ENCODE data around the gene CSTB.

CSTB gene

DNA sequence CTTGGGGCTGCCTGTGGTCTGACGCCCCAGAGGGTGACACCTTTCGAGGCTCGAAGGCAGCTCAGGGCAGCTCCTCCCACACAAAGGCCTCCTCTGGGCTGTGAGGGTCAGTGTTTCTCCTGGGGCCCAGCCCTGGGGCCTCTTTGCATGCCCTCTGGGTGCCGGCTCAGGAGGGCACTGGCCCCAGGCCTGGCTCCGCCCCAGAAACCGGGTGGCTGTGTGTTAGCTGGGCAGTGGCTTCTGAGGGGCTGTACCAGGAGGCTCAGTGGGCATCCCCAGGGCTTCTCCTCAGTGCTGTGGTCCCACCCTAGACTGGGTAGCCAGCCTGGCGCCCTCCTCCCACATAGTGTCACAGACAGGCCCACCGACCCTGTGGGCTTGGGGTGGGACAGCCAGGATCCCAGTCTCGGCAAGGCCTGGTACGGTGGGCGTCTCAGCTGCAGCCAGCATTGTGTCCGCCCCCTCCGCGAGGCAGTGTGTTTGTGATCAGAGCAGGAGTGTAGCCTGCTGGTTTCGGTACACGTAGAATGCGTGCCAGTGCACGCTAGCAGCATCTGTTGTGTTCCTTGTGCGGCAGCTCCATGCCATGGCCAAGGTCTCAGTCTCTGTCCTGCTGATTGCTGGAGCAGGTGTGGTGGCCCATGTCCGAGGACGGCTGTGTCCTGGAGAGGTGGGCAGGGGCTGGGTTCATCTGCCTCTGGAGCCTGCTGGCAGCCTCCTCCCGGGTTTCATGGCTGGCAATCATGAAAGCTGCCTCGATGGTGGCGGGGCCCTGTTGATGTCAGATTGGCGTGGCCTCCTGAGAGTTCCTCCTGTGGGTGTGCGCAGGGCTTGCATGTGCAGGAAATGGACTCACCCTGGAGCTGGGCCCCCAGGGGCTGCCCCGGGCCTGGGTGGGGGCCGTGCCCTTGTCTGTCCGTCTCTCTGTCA lies 41.3 kb upstream of the CSTB start:
- no peaks in the 10 kb centered on the region for H3K79me2 ChIP-seq (ENCODE audit: low read length)
- H3F3A ChIP-seq (ENCODE audit: insufficient read depth, low read length): peaks cover 8% of the 10 kb centered on the region; the same call in 1 of the 2 replicates
- no peaks in the 10 kb centered on the region for H4K20me1 ChIP-seq (ENCODE audit: insufficient read depth, low read length)
- H3K4me3 ChIP-seq (ENCODE audit: low read length): no peak overlapping the region
- H3K4me2 ChIP-seq (ENCODE audit: low read depth, low read length): no peak overlapping the region
- peaks cover 9% of the 10 kb centered on the region for H3K4me1 ChIP-seq (ENCODE audit: low read length)
- H2AFZ ChIP-seq (ENCODE audit: low read length): no peak overlapping the region
- H3K9me2 ChIP-seq (replicated peaks; ENCODE audit: insufficient read depth, low read length): no peaks in the 10 kb centered on the region
- TF ChIP-seq, protein P1, sequence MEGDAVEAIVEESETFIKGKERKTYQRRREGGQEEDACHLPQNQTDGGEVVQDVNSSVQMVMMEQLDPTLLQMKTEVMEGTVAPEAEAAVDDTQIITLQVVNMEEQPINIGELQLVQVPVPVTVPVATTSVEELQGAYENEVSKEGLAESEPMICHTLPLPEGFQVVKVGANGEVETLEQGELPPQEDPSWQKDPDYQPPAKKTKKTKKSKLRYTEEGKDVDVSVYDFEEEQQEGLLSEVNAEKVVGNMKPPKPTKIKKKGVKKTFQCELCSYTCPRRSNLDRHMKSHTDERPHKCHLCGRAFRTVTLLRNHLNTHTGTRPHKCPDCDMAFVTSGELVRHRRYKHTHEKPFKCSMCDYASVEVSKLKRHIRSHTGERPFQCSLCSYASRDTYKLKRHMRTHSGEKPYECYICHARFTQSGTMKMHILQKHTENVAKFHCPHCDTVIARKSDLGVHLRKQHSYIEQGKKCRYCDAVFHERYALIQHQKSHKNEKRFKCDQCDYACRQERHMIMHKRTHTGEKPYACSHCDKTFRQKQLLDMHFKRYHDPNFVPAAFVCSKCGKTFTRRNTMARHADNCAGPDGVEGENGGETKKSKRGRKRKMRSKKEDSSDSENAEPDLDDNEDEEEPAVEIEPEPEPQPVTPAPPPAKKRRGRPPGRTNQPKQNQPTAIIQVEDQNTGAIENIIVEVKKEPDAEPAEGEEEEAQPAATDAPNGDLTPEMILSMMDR (IDR thresholded peaks at IDR 0.05; ENCODE audit: low read length): no peak
- TF ChIP-seq EZH2 (optimal IDR thresholded peaks at IDR 0.05; ENCODE audit: low read depth, low read length) (no peak), EZH2phosphoT487 (IDR thresholded peaks at IDR 0.05; ENCODE audit: low read length) (no peak)
- H3K9me3 ChIP-seq (replicated peaks; ENCODE audit: insufficient read depth, low read length): no peaks in the 10 kb centered on the region
- H3K27ac ChIP-seq (ENCODE audit: low read length): no peak overlapping the region
- no peaks in the 10 kb centered on the region for H3K27me3 ChIP-seq (replicated peaks; ENCODE audit: insufficient read depth, low read length)
- DNase-seq: no peak
- no peak overlapping the region for H3K9ac ChIP-seq (ENCODE audit: low read length)
- H3K36me3 ChIP-seq (replicated peaks; ENCODE audit: insufficient read depth, low read length): no peaks in the 10 kb centered on the region

DNA sequence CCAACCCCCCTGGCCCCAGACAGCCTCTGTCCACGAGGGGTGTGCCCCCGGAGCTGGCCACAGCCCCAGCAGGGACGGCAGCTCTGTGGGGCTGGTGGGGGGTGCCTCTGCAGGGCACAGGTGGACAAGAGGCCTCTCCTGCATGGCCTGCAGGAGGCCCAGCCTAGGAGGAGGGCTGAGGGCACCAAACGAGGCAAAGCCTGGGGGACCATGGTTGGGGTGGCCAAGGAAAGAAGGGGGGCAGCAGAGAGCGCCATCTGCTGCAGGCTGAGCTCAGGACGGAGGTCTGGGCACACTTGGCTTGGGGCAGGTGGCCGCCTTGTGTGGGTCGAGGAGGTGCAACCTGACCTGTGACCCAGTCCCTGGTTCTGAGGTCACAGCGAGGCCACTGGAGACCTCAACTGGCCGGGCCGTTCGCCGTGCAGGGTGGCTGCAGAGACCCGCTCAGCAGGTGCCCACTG lies 40.5 kb upstream of the CSTB start:
- no peak overlapping the region for H3K4me2 ChIP-seq (ENCODE audit: low read depth, low read length)
- H3K9ac ChIP-seq (ENCODE audit: low read length): no peak overlapping the region
- H2AFZ ChIP-seq (ENCODE audit: low read length): no peak overlapping the region
- no peaks in the 10 kb centered on the region for H3K27me3 ChIP-seq (replicated peaks; ENCODE audit: insufficient read depth, low read length)
- no peaks in the 10 kb centered on the region for H3K36me3 ChIP-seq (replicated peaks; ENCODE audit: insufficient read depth, low read length)
- H3K9me3 ChIP-seq (replicated peaks; ENCODE audit: insufficient read depth, low read length): no peaks in the 10 kb centered on the region
- no peaks in the 10 kb centered on the region for H4K20me1 ChIP-seq (ENCODE audit: insufficient read depth, low read length)
- no peak overlapping the region for H3K27ac ChIP-seq (ENCODE audit: low read length)
- no peak overlapping the region for H3K4me3 ChIP-seq (ENCODE audit: low read length)
- no peak for TF ChIP-seq EZH2phosphoT487 (IDR thresholded peaks at IDR 0.05; ENCODE audit: low read length)
- TF ChIP-seq EZH2 (optimal IDR thresholded peaks at IDR 0.05; ENCODE audit: low read depth, low read length): no peak
- TF ChIP-seq, protein P1 (IDR thresholded peaks at IDR 0.05; ENCODE audit: low read length): peak; percentile 22; the same call in 1 of the 2 replicates
- H3F3A ChIP-seq (ENCODE audit: insufficient read depth, low read length): peaks cover 8% of the 10 kb centered on the region; the same call in 1 of the 2 replicates
- no peaks in the 10 kb centered on the region for H3K79me2 ChIP-seq (ENCODE audit: low read length)
- no peaks in the 10 kb centered on the region for H3K9me2 ChIP-seq (replicated peaks; ENCODE audit: insufficient read depth, low read length)
- no peak for DNase-seq
- peaks cover 9% of the 10 kb centered on the region for H3K4me1 ChIP-seq (ENCODE audit: low read length)

DNA sequence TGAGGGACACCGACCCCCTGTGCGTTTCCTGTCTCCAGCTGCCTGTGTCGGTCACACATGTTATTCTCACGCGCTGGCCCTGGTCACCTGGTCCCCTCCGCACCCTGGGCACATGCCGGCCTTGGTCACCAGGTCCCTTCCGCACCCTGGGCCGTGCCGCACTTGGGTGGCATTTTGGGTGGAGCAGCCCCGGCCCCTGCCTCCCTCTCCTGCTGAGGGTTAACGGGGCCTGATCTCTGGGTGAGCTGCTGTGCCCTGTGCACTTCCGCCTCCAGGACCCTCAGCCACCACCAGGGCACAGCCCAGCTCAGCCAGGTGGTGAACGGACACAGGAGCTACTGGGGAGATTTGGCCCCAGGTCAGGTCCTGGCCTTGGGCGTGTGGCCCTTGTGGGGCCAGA lies 39.9 kb upstream of the CSTB start:
- H3K4me3 ChIP-seq (ENCODE audit: low read length): no peak overlapping the region
- H3K4me2 ChIP-seq (ENCODE audit: low read depth, low read length): no peak overlapping the region
- H2AFZ ChIP-seq (ENCODE audit: low read length): no peak overlapping the region
- H3K9me3 ChIP-seq (replicated peaks; ENCODE audit: insufficient read depth, low read length): no peaks in the 10 kb centered on the region
- H3K79me2 ChIP-seq (ENCODE audit: low read length): no peaks in the 10 kb centered on the region
- peaks cover 8% of the 10 kb centered on the region; the same call in 1 of the 2 replicates for H3F3A ChIP-seq (ENCODE audit: insufficient read depth, low read length)
- H3K27me3 ChIP-seq (replicated peaks; ENCODE audit: insufficient read depth, low read length): no peaks in the 10 kb centered on the region
- no peaks in the 10 kb centered on the region for H3K9me2 ChIP-seq (replicated peaks; ENCODE audit: insufficient read depth, low read length)
- no peaks in the 10 kb centered on the region for H3K36me3 ChIP-seq (replicated peaks; ENCODE audit: insufficient read depth, low read length)
- H3K4me1 ChIP-seq (ENCODE audit: low read length): peaks cover 9% of the 10 kb centered on the region
- H3K27ac ChIP-seq (ENCODE audit: low read length): no peak overlapping the region
- no peaks in the 10 kb centered on the region for H4K20me1 ChIP-seq (ENCODE audit: insufficient read depth, low read length)
- H3K9ac ChIP-seq (ENCODE audit: low read length): no peak overlapping the region
- DNase-seq: no peak
- TF ChIP-seq, protein P1 (IDR thresholded peaks at IDR 0.05; ENCODE audit: low read length): no peak
- no peak for TF ChIP-seq EZH2 (optimal IDR thresholded peaks at IDR 0.05; ENCODE audit: low read depth, low read length)

All from MM.1S (cell line).